ENCODE data around the gene WDR75.
"Not testable (repeated sequence)": the region's sequence is repeated elsewhere in the genome, so short reads cannot be mapped to it uniquely, and the experiment has no call there.

Gene WDR75

DNA sequence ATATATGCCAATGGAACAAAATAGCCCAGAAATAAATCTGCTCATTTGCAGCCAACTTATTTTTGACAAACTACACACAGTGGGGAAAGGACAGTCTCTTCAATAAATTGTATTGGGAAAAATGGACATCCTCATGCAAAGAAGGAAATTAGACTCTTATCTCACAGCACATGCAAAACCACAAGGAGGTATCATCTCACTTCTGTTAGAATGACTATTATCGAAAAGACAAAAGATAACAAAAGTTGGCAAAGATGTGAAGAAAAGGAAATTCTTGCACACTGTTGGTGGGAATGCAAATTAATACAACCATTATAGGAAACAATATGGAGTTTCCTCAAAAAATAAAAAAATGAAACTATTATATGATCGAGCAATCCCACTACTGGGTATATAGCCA, 16.3 kb upstream of the WDR75 start:
- Histone ChIP-seq H3K9ac (ENCODE audit: insufficient read length, low read depth) (no peak overlapping the region), H3K4me1 (ENCODE audit: insufficient read depth, insufficient read length) (peaks cover 2% of the 10 kb centered on the region), H3K9me3 (ENCODE audit: insufficient read depth, low read length) (peaks cover 46% of the 10 kb centered on the region), H3K36me3 (ENCODE audit: insufficient read depth, insufficient read length, low read length) (no peaks in the 10 kb centered on the region), H3K4me3 (ENCODE audit: insufficient read length, low read depth) (no peak overlapping the region), H3K27me3 (ENCODE audit: insufficient read depth, insufficient read length) (no peaks in the 10 kb centered on the region)
- no peak for DNase-seq (ENCODE audit: low read depth, low spot score)
- TF ChIP-seq SUZ12 (IDR thresholded peaks at IDR 0.05; ENCODE audit: extremely low read depth, insufficient read depth, insufficient read length) (no peak), ZNF274 (IDR thresholded peaks at IDR 0.05; ENCODE audit: low read depth, low read length) (no peak), YY1 (IDR thresholded peaks at IDR 0.05; ENCODE audit: insufficient read depth, insufficient read length) (no peak)

DNA sequence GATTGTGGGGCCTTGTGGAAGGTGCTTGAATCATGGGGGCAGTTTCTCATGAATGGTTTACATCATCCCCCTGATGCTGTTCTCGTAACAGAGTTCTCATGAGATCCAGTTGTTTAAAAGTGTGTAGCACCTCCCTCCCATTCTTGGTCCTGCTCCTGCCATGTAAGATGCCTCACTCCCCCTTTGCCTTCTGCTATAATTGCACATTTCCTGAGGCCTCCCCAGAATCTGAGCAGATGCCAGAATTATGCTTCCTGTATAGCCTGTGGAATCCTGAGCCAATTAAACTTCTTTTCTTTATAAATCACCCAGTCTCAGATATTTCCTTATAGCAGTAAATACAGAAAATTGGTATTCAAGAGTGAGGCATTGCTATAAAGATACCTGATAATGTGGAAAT, 15.6 kb upstream of the WDR75 start:
- Histone ChIP-seq H3K4me3 (ENCODE audit: insufficient read length, low read depth) (no peak overlapping the region), H3K27me3 (ENCODE audit: insufficient read depth, insufficient read length) (no peaks in the 10 kb centered on the region), H3K36me3 (ENCODE audit: insufficient read depth, insufficient read length, low read length) (no peaks in the 10 kb centered on the region), H3K9ac (ENCODE audit: insufficient read length, low read depth) (no peak overlapping the region), H3K4me1 (ENCODE audit: insufficient read depth, insufficient read length) (peaks cover 4% of the 10 kb centered on the region), H3K9me3 (ENCODE audit: insufficient read depth, low read length) (peaks cover 46% of the 10 kb centered on the region)
- DNase-seq (ENCODE audit: low read depth, low spot score), result no peak
- TF ChIP-seq ZNF274 (IDR thresholded peaks at IDR 0.05; ENCODE audit: low read depth, low read length), result no peak
- no peak for TF ChIP-seq SUZ12 (IDR thresholded peaks at IDR 0.05; ENCODE audit: extremely low read depth, insufficient read depth, insufficient read length)
- TF ChIP-seq YY1 (IDR thresholded peaks at IDR 0.05; ENCODE audit: insufficient read depth, insufficient read length), result no peak

DNA sequence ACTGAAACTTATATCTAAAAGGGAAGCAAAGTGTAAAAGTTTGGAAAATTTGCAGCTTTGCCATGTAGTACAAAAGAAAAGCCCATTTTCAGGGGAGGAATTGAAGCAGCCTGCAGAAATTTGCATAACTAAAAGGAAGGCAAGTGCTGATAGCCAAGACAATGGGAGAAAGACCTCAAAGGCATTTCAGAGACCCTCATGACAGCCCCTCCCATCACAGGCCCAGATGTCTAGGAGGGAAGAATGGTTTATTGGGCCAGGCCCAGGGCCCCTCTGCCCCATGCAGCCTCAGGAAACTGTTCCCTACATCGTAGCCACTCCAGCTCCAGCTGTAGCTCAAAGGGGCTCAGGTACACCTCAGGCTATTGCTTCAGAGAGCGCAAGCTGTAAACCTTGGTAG, 14.4 kb upstream of the WDR75 start:
- H3K36me3 ChIP-seq (ENCODE audit: insufficient read depth, insufficient read length, low read length), result no peaks in the 10 kb centered on the region
- TF ChIP-seq ZNF274 (IDR thresholded peaks at IDR 0.05; ENCODE audit: low read depth, low read length) (no peak), SUZ12 (IDR thresholded peaks at IDR 0.05; ENCODE audit: extremely low read depth, insufficient read depth, insufficient read length) (no peak), YY1 (IDR thresholded peaks at IDR 0.05; ENCODE audit: insufficient read depth, insufficient read length) (no peak)
- DNase-seq (ENCODE audit: low read depth, low spot score), result peak; percentile 71

DNA sequence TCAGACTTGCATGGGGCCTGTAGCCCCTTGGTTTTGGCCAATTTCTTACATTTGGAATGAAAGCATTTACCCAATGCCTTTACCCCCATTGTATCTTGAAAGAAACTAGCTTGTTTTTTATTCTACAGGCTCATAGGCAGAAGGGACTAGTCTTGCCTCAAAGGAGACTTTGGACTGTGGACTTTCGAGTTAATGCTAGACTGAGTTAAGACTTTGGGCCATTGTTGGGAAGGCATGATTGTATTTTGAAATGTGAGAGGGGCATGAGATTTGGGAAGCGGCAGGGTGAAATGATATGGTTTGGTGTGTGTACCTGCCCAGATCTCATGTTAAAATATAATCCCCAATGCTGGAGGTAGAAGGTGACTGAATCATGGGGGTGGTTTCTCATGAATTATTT, 13.4 kb upstream of the WDR75 start:
- peaks cover 46% of the 10 kb centered on the region for H3K9me3 ChIP-seq (ENCODE audit: insufficient read depth, low read length)

More for the DNA sequence above, 14.4 kb upstream of the WDR75 start:
- no peak overlapping the region for H3K4me3 ChIP-seq (ENCODE audit: insufficient read length, low read depth)
- no peak overlapping the region for H3K9ac ChIP-seq (ENCODE audit: insufficient read length, low read depth)
- peaks cover 4% of the 10 kb centered on the region for H3K4me1 ChIP-seq (ENCODE audit: insufficient read depth, insufficient read length)
- no peaks in the 10 kb centered on the region for H3K27me3 ChIP-seq (ENCODE audit: insufficient read depth, insufficient read length)
- H3K9me3 ChIP-seq (ENCODE audit: insufficient read depth, low read length), result peaks cover 46% of the 10 kb centered on the region

DNA sequence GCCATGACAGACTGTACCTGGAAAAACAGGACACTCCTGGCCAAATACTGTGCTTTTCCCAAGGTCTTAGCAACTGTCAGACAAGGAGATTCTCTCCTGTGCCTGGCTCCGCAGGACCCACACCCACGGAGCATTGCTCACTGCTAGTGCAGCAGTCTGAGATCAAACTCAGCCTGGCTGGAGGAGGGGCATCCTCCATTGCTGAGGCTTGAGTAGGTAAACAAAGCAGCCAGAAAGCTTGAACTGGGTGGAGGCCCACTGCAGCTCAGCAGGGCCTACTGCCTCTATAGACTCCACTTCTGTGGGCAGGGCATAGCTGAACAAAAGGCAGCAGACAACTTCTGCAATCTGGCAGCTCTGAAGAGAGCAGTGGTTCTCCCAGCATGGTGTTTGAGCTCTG, 10.8 kb upstream of the WDR75 start:
- H3K27me3 ChIP-seq (ENCODE audit: insufficient read depth, insufficient read length); H3K4me3 ChIP-seq (ENCODE audit: insufficient read length, low read depth); H3K36me3 ChIP-seq (ENCODE audit: insufficient read depth, insufficient read length, low read length); H3K9ac ChIP-seq (ENCODE audit: insufficient read length, low read depth); DNase-seq (ENCODE audit: low read depth, low spot score); H3K4me1 ChIP-seq (ENCODE audit: insufficient read depth, insufficient read length): not testable (repeated sequence)
- H3K9me3 ChIP-seq (ENCODE audit: insufficient read depth, low read length), result peaks cover 38% of the 10 kb centered on the region

More for the DNA sequence above, 13.4 kb upstream of the WDR75 start:
- Histone ChIP-seq H3K27me3 (ENCODE audit: insufficient read depth, insufficient read length) (no peaks in the 10 kb centered on the region), H3K4me3 (ENCODE audit: insufficient read length, low read depth) (no peak overlapping the region), H3K36me3 (ENCODE audit: insufficient read depth, insufficient read length, low read length) (no peaks in the 10 kb centered on the region), H3K4me1 (ENCODE audit: insufficient read depth, insufficient read length) (peaks cover 4% of the 10 kb centered on the region), H3K9ac (ENCODE audit: insufficient read length, low read depth) (no peak overlapping the region)
- DNase-seq (ENCODE audit: low read depth, low spot score), result no peak
- TF ChIP-seq YY1 (IDR thresholded peaks at IDR 0.05; ENCODE audit: insufficient read depth, insufficient read length), result no peak
- no peak for TF ChIP-seq ZNF274 (IDR thresholded peaks at IDR 0.05; ENCODE audit: low read depth, low read length)
- TF ChIP-seq SUZ12 (IDR thresholded peaks at IDR 0.05; ENCODE audit: extremely low read depth, insufficient read depth, insufficient read length), result no peak

DNA sequence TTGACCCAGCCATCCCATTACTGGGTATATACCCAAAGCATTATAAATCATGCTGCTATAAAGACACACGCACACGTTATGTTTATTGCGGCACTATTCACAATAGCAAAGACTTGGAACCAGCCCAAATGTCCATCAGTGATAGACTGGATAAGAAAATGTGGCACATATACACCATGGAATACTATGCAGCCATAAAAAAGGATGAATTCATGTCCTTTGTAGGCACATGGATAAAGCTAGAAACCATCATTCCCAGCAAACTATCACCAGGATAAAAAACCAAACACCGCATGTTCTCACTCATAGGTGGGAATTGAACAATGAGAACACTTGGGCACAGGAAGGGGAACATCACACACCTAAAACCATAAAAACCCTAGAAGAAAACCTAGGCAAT, 5.5 kb upstream of the WDR75 start:
- not testable (repeated sequence) for H3K36me3 ChIP-seq (ENCODE audit: insufficient read depth, insufficient read length, low read length); H3K27me3 ChIP-seq (ENCODE audit: insufficient read depth, insufficient read length); DNase-seq (ENCODE audit: low read depth, low spot score); H3K4me3 ChIP-seq (ENCODE audit: insufficient read length, low read depth); H3K9ac ChIP-seq (ENCODE audit: insufficient read length, low read depth); H3K9me3 ChIP-seq (ENCODE audit: insufficient read depth, low read length); H3K4me1 ChIP-seq (ENCODE audit: insufficient read depth, insufficient read length)

DNA sequence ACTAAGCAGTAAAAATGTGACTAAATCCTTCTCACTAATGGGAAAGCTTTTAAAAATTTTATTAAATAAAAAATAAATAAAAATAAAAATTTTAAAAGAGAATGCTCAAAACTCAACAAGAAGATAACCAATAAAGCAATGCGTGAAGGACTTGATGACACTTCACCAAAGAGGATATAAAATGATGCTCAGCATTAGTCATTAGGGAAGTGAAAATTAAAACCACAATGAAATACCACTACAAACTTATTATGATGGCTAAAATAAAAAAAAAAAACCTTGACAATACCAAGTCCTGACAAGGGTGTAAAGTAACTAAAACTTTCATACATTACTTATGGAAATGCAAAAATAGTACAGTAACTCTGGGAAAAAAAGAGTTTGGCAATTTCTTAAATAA, 3.3 kb upstream of the WDR75 start:
- no peaks in the 10 kb centered on the region for H3K27me3 ChIP-seq (ENCODE audit: insufficient read depth, insufficient read length)
- peaks cover 7% of the 10 kb centered on the region for H3K36me3 ChIP-seq (ENCODE audit: insufficient read depth, insufficient read length, low read length)
- no peak for DNase-seq (ENCODE audit: low read depth, low spot score)
- no peak overlapping the region for H3K9ac ChIP-seq (ENCODE audit: insufficient read length, low read depth)
- H3K4me3 ChIP-seq (ENCODE audit: insufficient read length, low read depth), result no peak overlapping the region
- TF ChIP-seq YY1 (IDR thresholded peaks at IDR 0.05; ENCODE audit: insufficient read depth, insufficient read length), result no peak
- TF ChIP-seq ZNF274 (IDR thresholded peaks at IDR 0.05; ENCODE audit: low read depth, low read length), result no peak
- no peak for TF ChIP-seq SUZ12 (IDR thresholded peaks at IDR 0.05; ENCODE audit: extremely low read depth, insufficient read depth, insufficient read length)
- H3K4me1 ChIP-seq (ENCODE audit: insufficient read depth, insufficient read length), result no peaks in the 10 kb centered on the region
- no peaks in the 10 kb centered on the region for H3K9me3 ChIP-seq (ENCODE audit: insufficient read depth, low read length)

DNA sequence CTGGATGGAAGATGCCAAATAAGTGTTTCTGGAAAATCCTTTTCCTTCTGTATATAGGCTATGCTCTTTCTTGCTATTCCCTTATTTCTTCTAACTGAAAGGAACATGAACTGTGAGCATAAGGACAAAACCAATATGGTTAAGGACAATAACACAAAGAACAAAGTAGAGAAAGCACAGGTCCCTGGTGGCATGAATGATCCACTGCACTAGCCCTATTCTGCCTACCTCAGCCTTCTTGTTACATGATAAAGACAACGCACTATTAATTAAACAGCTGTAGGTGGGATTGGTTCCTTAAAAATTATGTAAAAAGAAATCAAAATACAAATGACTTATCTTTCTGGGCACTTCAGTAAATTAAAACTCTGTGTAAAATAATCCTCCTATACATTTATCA, 1.9 kb upstream of the WDR75 start:
- H3K27me3 ChIP-seq (ENCODE audit: insufficient read depth, insufficient read length), result no peaks in the 10 kb centered on the region
- H3K4me3 ChIP-seq (ENCODE audit: insufficient read length, low read depth), result no peak overlapping the region
- DNase-seq (ENCODE audit: low read depth, low spot score), result no peak
- no peak overlapping the region for H3K9ac ChIP-seq (ENCODE audit: insufficient read length, low read depth)
- peaks cover 19% of the 10 kb centered on the region for H3K36me3 ChIP-seq (ENCODE audit: insufficient read depth, insufficient read length, low read length)
- no peaks in the 10 kb centered on the region for H3K4me1 ChIP-seq (ENCODE audit: insufficient read depth, insufficient read length)
- TF ChIP-seq YY1 (IDR thresholded peaks at IDR 0.05; ENCODE audit: insufficient read depth, insufficient read length) (no peak), ZNF274 (IDR thresholded peaks at IDR 0.05; ENCODE audit: low read depth, low read length) (no peak)
- no peaks in the 10 kb centered on the region for H3K9me3 ChIP-seq (ENCODE audit: insufficient read depth, low read length)
